GM21423 (cell line): ENCODE measurements around the gene NOD1.
A peak's percentile ranks its signal among the peaks of the same experiment; 100 is the strongest.

Experiments used
- ATAC-seq: cut with Tn5 transposase; IDR thresholded peaks from one replicate; pipeline ENCODE4 v1.9.1; 2021; ENCODE audit warnings: mild to moderate bottlenecking, moderate library complexity; ENCODE audit not compliant: unreplicated experiment

NOD1 gene

GRCh38 chr7:30471205-30471604 is 7.4 kb downstream of the NOD1 start:
- ATAC-seq = no peak

- ATAC-seq = no peak
Observed at GRCh38 chr7:30470771-30471170, 7.8 kb downstream of the NOD1 start.

- ATAC-seq = no peak
Observed at GRCh38 chr7:30470163-30470770, 8.3 kb downstream of the NOD1 start.

GRCh38 chr7:30469303-30469702 is 9.3 kb downstream of the NOD1 start:
- no peak for ATAC-seq

- ATAC-seq = no peak
Observed at GRCh38 chr7:30468791-30469190, 9.8 kb downstream of the NOD1 start.

- no peak for ATAC-seq
Observed at GRCh38 chr7:30468041-30468440, 10.5 kb downstream of the NOD1 start.

GRCh38 chr7:30467271-30467670 is 11.3 kb downstream of the NOD1 start:
- no peak for ATAC-seq

GRCh38 chr7:30466266-30466665 is 12.3 kb downstream of the NOD1 start:
- ATAC-seq = no peak

GRCh38 chr7:30465811-30466180 is 12.8 kb downstream of the NOD1 start:
- no peak for ATAC-seq

GRCh38 chr7:30465046-30465810 is 13.4 kb downstream of the NOD1 start:
- no peak for ATAC-seq

GRCh38 chr7:30464231-30464671 is 14.3 kb downstream of the NOD1 start:
- ATAC-seq = no peak

- peak; percentile 81 for ATAC-seq
Observed at GRCh38 chr7:30463405-30464145, 15.0 kb downstream of the NOD1 start.

- ATAC-seq = no peak
Observed at GRCh38 chr7:30462179-30462578, 16.4 kb downstream of the NOD1 start.

GRCh38 chr7:30460246-30460633 is 18.3 kb downstream of the NOD1 start:
- ATAC-seq = no peak

- ATAC-seq = no peak
Observed at GRCh38 chr7:30459591-30460245, 18.9 kb downstream of the NOD1 start.

GRCh38 chr7:30458311-30458710 is 20.3 kb downstream of the NOD1 start:
- ATAC-seq = no peak

- ATAC-seq = no peak
Observed at GRCh38 chr7:30453921-30454320, 24.7 kb downstream of the NOD1 start.

- no peak for ATAC-seq
Observed at GRCh38 chr7:30453016-30453415, 25.6 kb downstream of the NOD1 start.

GRCh38 chr7:30452280-30452930 is 26.2 kb downstream of the NOD1 start:
- ATAC-seq = no peak

GRCh38 chr7:30451539-30452279 is 26.9 kb downstream of the NOD1 start:
- ATAC-seq = no peak
